GM12878 (cell line): ENCODE results near the gene TBC1D10A. TPM values are rescaled to one million over a fixed set of nuclear protein-coding genes. Genes with fewer than 3 reads are reported as not detected.

Experiments
- ATAC-seq: fragments of 200-7000 bp; cut with Tn5 transposase; 3 replicates; pipeline ENCODE4 v1.9.1; 2020; ENCODE audit warnings: mild to moderate bottlenecking, moderate library complexity
- BruUV-seq: library from RNA; stranded (reverse); fragments of 400-500 nt; replicated peaks from 2 replicates; lab custom pipeline; 2021; lab: Mats Ljungman, UMichigan
- CTCF ChIA-PET: fragments of 300-600 bp; sonication (Branson Sonifier 250); formaldehyde crosslinking; extraction: SDS; loops from one replicate; lab custom pipeline; 2021; ENCODE audit warnings: inconsistent platforms; lab: Yijun Ruan, JAX
- POLR2A ChIA-PET: fragments of 350-600 bp; formaldehyde crosslinking; extraction: SDS; loops from one replicate; lab custom pipeline; 2021; ENCODE audit warnings: inconsistent platforms; lab: Charles Lee
- RAD21 ChIA-PET: fragments of 300-600 bp; sonication (Branson Sonifier 250); formaldehyde crosslinking; loops from one replicate; lab custom pipeline; 2023; ENCODE audit warnings: antibody characterized with exemption; ENCODE audit not compliant: unreplicated experiment; lab: Charles Lee
- SMC1A ChIA-PET: fragments of 300-600 bp; sonication (Branson Sonifier 250); formaldehyde crosslinking; loops from one replicate; lab custom pipeline; 2023; ENCODE audit not compliant: unreplicated experiment, uncharacterized antibody; lab: Charles Lee
- DNase-seq: peaks from one replicate; pipeline ENCODE4 v3.0.0-alpha.2; 2011; ENCODE audit warnings: low read depth, low spot score
- FAIRE-seq: peaks from 3 replicates; lab custom pipeline; 2011; peaks lifted over from hg19 to GRCh38; lab: Jason Lieb, UNC
- H2AFZ ChIP-seq: 2 replicates; pipeline ENCODE4 v1.6.0; 2011; ENCODE audit warnings: low read depth, low read length, control low read depth; ENCODE audit not compliant: control insufficient read depth
- H3K27ac ChIP-seq: 2 replicates; pipeline ENCODE4 v1.5.1; 2011; ENCODE audit warnings: control low read depth; ENCODE audit not compliant: control insufficient read depth, insufficient read depth
- H3K27me3 ChIP-seq, 2 experiments: replicated peaks in 1 of 2; 2 replicates each; pipeline versions ENCODE4 v1.6.0 to v1.6.1; 2011; ENCODE audit warnings: low read length in 1 of 2; ENCODE audit not compliant: control insufficient read depth in 2 of 2, insufficient read depth in 2 of 2
- H3K36me3 ChIP-seq, 2 experiments: 2 replicates each; pipeline ENCODE4 v1.5.1; 2011; ENCODE audit warnings: low read length in 1 of 2; ENCODE audit not compliant: control insufficient read depth in 2 of 2, insufficient read depth in 2 of 2
- H3K4me1 ChIP-seq: 2 replicates; pipeline ENCODE4 v1.6.1; 2011; ENCODE audit warnings: mild to moderate bottlenecking, low read length, moderate library complexity, mixed read lengths; ENCODE audit not compliant: control insufficient read depth, insufficient read depth
- H3K4me2 ChIP-seq: 2 replicates; pipeline ENCODE4 v1.6.0; 2011; ENCODE audit warnings: control low read depth; ENCODE audit not compliant: control insufficient read depth, insufficient read depth
- H3K4me3 ChIP-seq: fragments of 200-600 bp; sonication (generic); 2 replicates; pipeline ENCODE4 v1.5.1; 2016
- H3K79me2 ChIP-seq: 2 replicates; pipeline ENCODE4 v1.6.0; 2011; ENCODE audit warnings: low read length; ENCODE audit not compliant: control insufficient read depth, insufficient read depth
- H3K9ac ChIP-seq: 2 replicates; pipeline ENCODE4 v1.8.0; 2011; ENCODE audit warnings: low read length, control low read depth, mixed read lengths; ENCODE audit not compliant: control insufficient read depth, insufficient read depth
- H3K9me3 ChIP-seq: replicated peaks from 3 replicates; pipeline ENCODE4 v1.5.1; 2011; ENCODE audit warnings: mild to moderate bottlenecking, low read length; ENCODE audit not compliant: control insufficient read depth, insufficient read depth
- H4K20me1 ChIP-seq: 2 replicates; pipeline ENCODE4 v1.6.0; 2011; ENCODE audit not compliant: control insufficient read depth, insufficient read depth
- HDGF ChIP-seq: fragments of 450-650 bp; IDR thresholded peaks from 2 replicates; pipeline ENCODE4 v1.6.1; 2016; ENCODE audit warnings: antibody characterized with exemption
- NBN ChIP-seq: fragments of 450-650 bp; IDR thresholded peaks from 2 replicates; pipeline ENCODE4 v1.6.1; 2016
- WGBS: methylation state at CpG from one replicate; pipeline ENCODE4 v1.1.6; 2016; ENCODE audit warnings: low lambda C conversion rate; ENCODE audit not compliant: insufficient replicate concordance, insufficient coverage; ENCODE audit errors: missing lambda C conversion rate; 5-methylcytosine and 5-hydroxymethylcytosine counted together
- in situ Hi-C: fragments of 300-500 bp; cut with MboI; formaldehyde crosslinking; loops from 9 replicates; pipeline ENCODE4 v1.14.3; 2018; ENCODE audit warnings: mixed read lengths
- intact Hi-C: fragments of 100-400 bp; cut with micrococcal nuclease; formaldehyde crosslinking; loops from one replicate; pipeline ENCODE4 v1.14.2; 2022; ENCODE audit not compliant: unreplicated experiment
- polyA plus RNA-seq, 11 experiments: library from polyadenylated mRNA; depleted of rRNA in 4 of 11; unstranded in 6 of 11; stranded (reverse) in 5 of 11; fragments of >200 nt; fragmentation: Nextera tagmentation in 4 of 11; fragmentation: Illumina TruSeq in 1 of 11; extraction: Ambion mirVana in 4 of 11; extraction: Trizol in 1 of 11; gene quantifications; 1 replicate in 1 of 11; 2 replicates in 10 of 11; pipeline versions ENCODE4 v1.2.1 to v1.2.3, GENCODE V29; 2011 to 2016; ENCODE audit warnings: inconsistent platforms in 2 of 11, missing spikeins in 2 of 11, low read depth in 1 of 11
- total RNA-seq, 4 experiments: library from RNA; depleted of rRNA in 3 of 4; stranded (reverse); fragments of >200 nt in 3 of 4; fragmentation: Illumina TruSeq in 1 of 4; extraction: Trizol in 1 of 4; gene quantifications; 2 replicates each; pipeline versions ENCODE4 v1.2.1 to v1.2.3, GENCODE V29; 2013 to 2021
- TF ChIP-seq, protein P1 (sequence below): fragments of 450-650 bp; IDR thresholded peaks from 2 replicates; pipeline ENCODE4 v1.6.1; 2016; ENCODE audit warnings: mild to moderate bottlenecking
- TF ChIP-seq, protein P2 (sequence below): fragments of 150-350 bp; IDR thresholded peaks from 2 replicates; pipeline ENCODE4 v1.6.1; 2016; ENCODE audit warnings: low read depth, low read length

Gene TBC1D10A
- total and polyA plus RNA-seq, 10 of the 15 experiments (the other 5 are each of a cell fraction or from before 2014, with no cell fraction given), result 0.27 to 25.7 (median 15.3) TPM

DNA sequence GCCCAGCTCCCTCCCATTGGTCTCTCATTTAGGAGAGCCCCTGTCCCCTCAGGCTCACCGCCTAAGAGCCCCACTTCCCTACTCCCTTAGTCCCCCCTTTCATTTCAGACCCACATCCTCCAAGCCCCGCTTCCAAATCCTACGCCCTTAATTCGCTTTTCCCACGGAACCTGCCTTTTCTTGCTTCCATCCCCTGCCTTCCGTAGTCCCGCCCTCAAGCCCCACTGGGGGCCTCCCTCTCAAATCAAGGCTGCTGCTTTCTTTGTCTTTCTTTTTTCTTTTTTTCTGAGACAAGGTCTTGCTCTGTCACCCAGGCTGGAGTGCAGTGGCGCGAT, 30.5 kb upstream of the TBC1D10A start:
- in situ Hi-C loops, result no loop called here
- ChIA-PET POLR2A (interaction anchor here (0.6 to 5.7 kb wide), 7 partner anchors 10 to 69 kb away, joined by 3 to 35 read pairs (median 4); partner anchors contain the start of gene TBC1D10A), RAD21 (interaction anchor here (0.6 to 2.0 kb wide), 9 partner anchors 12 to 69 kb away, joined by 3 to 16 read pairs (median 4); partner anchors contain the start of genes CASTOR1 and TBC1D10A), CTCF (interaction anchor here (0.7 to 1.8 kb wide), 5 partner anchors 30 to 245 kb away, joined by 3 to 23 read pairs (median 4); partner anchors contain the start of genes CASTOR1 and TBC1D10A), SMC1A (interaction anchor here (0.9 to 1.8 kb wide), 5 partner anchors 29 to 69 kb away, joined by 3 to 10 read pairs (median 4); no protein-coding TSS in a partner anchor)
- TF ChIP-seq, protein P1, sequence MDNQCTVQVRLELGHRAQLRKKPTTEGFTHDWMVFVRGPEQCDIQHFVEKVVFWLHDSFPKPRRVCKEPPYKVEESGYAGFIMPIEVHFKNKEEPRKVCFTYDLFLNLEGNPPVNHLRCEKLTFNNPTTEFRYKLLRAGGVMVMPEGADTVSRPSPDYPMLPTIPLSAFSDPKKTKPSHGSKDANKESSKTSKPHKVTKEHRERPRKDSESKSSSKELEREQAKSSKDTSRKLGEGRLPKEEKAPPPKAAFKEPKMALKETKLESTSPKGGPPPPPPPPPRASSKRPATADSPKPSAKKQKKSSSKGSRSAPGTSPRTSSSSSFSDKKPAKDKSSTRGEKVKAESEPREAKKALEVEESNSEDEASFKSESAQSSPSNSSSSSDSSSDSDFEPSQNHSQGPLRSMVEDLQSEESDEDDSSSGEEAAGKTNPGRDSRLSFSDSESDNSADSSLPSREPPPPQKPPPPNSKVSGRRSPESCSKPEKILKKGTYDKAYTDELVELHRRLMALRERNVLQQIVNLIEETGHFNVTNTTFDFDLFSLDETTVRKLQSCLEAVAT, result 0 out of 2 replicates have a peak, but pooled peaks have one; percentile 14
- TF ChIP-seq, protein P2, sequence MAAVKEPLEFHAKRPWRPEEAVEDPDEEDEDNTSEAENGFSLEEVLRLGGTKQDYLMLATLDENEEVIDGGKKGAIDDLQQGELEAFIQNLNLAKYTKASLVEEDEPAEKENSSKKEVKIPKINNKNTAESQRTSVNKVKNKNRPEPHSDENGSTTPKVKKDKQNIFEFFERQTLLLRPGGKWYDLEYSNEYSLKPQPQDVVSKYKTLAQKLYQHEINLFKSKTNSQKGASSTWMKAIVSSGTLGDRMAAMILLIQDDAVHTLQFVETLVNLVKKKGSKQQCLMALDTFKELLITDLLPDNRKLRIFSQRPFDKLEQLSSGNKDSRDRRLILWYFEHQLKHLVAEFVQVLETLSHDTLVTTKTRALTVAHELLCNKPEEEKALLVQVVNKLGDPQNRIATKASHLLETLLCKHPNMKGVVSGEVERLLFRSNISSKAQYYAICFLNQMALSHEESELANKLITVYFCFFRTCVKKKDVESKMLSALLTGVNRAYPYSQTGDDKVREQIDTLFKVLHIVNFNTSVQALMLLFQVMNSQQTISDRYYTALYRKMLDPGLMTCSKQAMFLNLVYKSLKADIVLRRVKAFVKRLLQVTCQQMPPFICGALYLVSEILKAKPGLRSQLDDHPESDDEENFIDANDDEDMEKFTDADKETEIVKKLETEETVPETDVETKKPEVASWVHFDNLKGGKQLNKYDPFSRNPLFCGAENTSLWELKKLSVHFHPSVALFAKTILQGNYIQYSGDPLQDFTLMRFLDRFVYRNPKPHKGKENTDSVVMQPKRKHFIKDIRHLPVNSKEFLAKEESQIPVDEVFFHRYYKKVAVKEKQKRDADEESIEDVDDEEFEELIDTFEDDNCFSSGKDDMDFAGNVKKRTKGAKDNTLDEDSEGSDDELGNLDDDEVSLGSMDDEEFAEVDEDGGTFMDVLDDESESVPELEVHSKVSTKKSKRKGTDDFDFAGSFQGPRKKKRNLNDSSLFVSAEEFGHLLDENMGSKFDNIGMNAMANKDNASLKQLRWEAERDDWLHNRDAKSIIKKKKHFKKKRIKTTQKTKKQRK, result no peak
- TF ChIP-seq NBN, result 0 out of 2 replicates have a peak, but pooled peaks have one; percentile 9
- TF ChIP-seq HDGF, result 0 out of 2 replicates have a peak, but pooled peaks have one; percentile 37
- intact Hi-C loops, result loop anchor here (2.0 kb wide), 1 partner anchor 68 kb away; the partner anchor contains the start of gene CASTOR1
- Histone ChIP-seq H3K27me3 (no peaks in the 10 kb centered on the region), H2AFZ (peak overlapping the region; percentile 88), H3K27ac (no peak overlapping the region), H3K9ac (peak overlapping the region; percentile 37; the same call in 1 of the 2 replicates), H3K4me3 (peak overlapping the region; percentile 92), H3K79me2 (peaks cover 39% of the 10 kb centered on the region), H3K9me3 (no peaks in the 10 kb centered on the region), H3K36me3 (peaks cover 5 to 7% of the 10 kb centered on the region in 2 experiments; a peak in 3 of 4 replicates), H4K20me1 (no peaks in the 10 kb centered on the region), H3K4me1 (0 out of 2 replicates have a peak, but pooled peaks cover 5% of the 10 kb centered on the region), H3K4me2 (peak overlapping the region; percentile 91)
- WGBS, result 10% methylated on average over 9 of the region's 9 CpGs
- BruUV-seq, result no TSS peak
- no peak for FAIRE-seq
- DNase-seq, result no peak
- no peak for ATAC-seq
